KMS-11 (cell line): ENCODE data around the gene FAM222B.
"Not testable (repeated sequence)": the region's sequence is repeated elsewhere in the genome, so short reads cannot be mapped to it uniquely, and the experiment has no call there.

Experiments used
- H2AFZ ChIP-seq: fragments of 200-600 bp; sonication (generic); 2 replicates; pipeline ENCODE4 v1.6.1; 2016; ENCODE audit warnings: antibody characterized with exemption, mixed run types, low read depth
- H3K27ac ChIP-seq: fragments of 200-600 bp; sonication (generic); 2 replicates; pipeline ENCODE4 v1.6.1; 2016; ENCODE audit warnings: mild to moderate bottlenecking, mixed run types
- H3K27me3 ChIP-seq: fragments of 200-600 bp; sonication (generic); 2 replicates; pipeline ENCODE4 v1.6.1; 2017; ENCODE audit warnings: mild to moderate bottlenecking, low read depth, mixed run types, moderate library complexity; ENCODE audit not compliant: insufficient read depth
- H3K36me3 ChIP-seq: fragments of 200-600 bp; sonication (generic); 2 replicates; pipeline ENCODE4 v1.6.1; 2017; ENCODE audit warnings: mild to moderate bottlenecking, mixed run types; ENCODE audit not compliant: insufficient read depth
- H3K4me1 ChIP-seq: fragments of 200-600 bp; sonication (generic); 2 replicates; pipeline ENCODE4 v1.6.1; 2016; ENCODE audit warnings: mild to moderate bottlenecking, low read depth, mixed run types; ENCODE audit not compliant: poor library complexity, severe bottlenecking
- H3K4me2 ChIP-seq: fragments of 200-600 bp; sonication (generic); 2 replicates; pipeline ENCODE4 v1.7.0; 2016; ENCODE audit warnings: mild to moderate bottlenecking, mixed run types
- H3K4me3 ChIP-seq: fragments of 200-600 bp; sonication (generic); IDR thresholded peaks from 2 replicates; pipeline ENCODE4 v1.6.1; 2017; ENCODE audit warnings: low read depth, low read length, mixed read lengths; ENCODE audit not compliant: insufficient read depth
- H3K79me2 ChIP-seq: fragments of 200-600 bp; sonication (generic); 2 replicates; pipeline ENCODE4 v1.6.1; 2016; ENCODE audit warnings: low read depth, mixed run types; ENCODE audit not compliant: insufficient read depth
- H3K9ac ChIP-seq: fragments of 200-600 bp; sonication (generic); 2 replicates; pipeline ENCODE4 v1.6.1; 2016; ENCODE audit warnings: mild to moderate bottlenecking, mixed run types
- H4K20me1 ChIP-seq: fragments of 200-600 bp; sonication (generic); 2 replicates; pipeline ENCODE4 v1.6.1; 2016; ENCODE audit warnings: mild to moderate bottlenecking, mixed run types; ENCODE audit not compliant: insufficient read depth
- CTCF ChIP-seq: fragments of 200-600 bp; sonication (generic); conservative IDR thresholded peaks from 2 replicates; pipeline ENCODE4 v1.6.1; 2017; ENCODE audit warnings: low read depth, mild to moderate bottlenecking, antibody characterized with exemption, low read length, moderate library complexity, mixed read lengths

Gene FAM222B

DNA sequence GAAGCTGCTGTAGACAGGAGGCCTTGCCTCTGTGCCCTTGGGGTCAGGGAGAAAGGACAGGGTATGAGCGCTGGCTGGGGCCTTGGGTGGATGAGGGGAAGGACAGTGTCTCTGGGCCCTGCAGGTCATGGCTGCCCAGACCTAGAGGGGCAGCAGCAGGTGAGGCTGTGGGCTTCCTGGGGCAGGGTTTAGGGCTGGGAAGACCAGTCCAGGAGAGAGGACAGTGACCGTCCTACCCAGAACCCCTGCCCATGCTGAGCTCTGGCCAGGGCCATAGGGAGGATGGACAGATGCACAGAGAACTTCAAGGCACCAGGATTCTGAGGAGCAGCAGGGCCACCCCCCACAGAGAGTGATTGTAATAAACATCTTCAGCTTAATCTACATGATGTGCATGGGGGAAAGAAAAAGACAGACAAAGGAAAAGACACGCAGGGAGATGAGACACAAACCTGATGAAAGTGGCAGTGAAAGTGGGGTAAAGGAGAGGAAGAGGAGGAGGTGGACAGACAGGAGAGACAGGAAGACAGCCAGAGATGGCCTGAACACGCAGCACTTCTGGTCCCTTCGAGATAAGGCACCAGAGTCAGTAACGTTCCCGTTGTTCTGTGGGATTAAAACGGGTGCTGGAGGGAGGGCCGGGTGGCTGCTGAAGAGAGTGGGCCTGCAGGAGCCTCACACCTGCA lies 37.4 kb upstream of the FAM222B start:
- Histone ChIP-seq H3K9ac (no peak overlapping the region), H3K4me1 (no peaks in the 10 kb centered on the region), H3K4me3 (no peak overlapping the region), H3K27me3 (no peaks in the 10 kb centered on the region), H3K4me2 (no peak overlapping the region), H3K27ac (no peak overlapping the region), H3K36me3 (no peaks in the 10 kb centered on the region), H4K20me1 (no peaks in the 10 kb centered on the region), H2AFZ (no peak overlapping the region), H3K79me2 (no peaks in the 10 kb centered on the region)
- TF ChIP-seq CTCF, result no peak

GRCh38 chr17:28878981-28879380 lies 36.4 kb upstream of the FAM222B start:
- Histone ChIP-seq H3K79me2 (no peaks in the 10 kb centered on the region), H3K4me2 (no peak overlapping the region), H3K36me3 (no peaks in the 10 kb centered on the region), H3K4me3 (no peak overlapping the region), H2AFZ (no peak overlapping the region), H4K20me1 (no peaks in the 10 kb centered on the region), H3K27me3 (no peaks in the 10 kb centered on the region), H3K9ac (no peak overlapping the region), H3K27ac (no peak overlapping the region), H3K4me1 (no peaks in the 10 kb centered on the region)
- peak; percentile 30; the same call in 1 of the 2 replicates for TF ChIP-seq CTCF

GRCh38 chr17:28878158-28878910 lies 35.7 kb upstream of the FAM222B start:
- no peak overlapping the region for H3K27ac ChIP-seq
- H3K27me3 ChIP-seq, result no peaks in the 10 kb centered on the region
- H3K36me3 ChIP-seq, result no peaks in the 10 kb centered on the region
- H3K4me2 ChIP-seq, result no peak overlapping the region
- no peak overlapping the region for H3K4me3 ChIP-seq
- TF ChIP-seq CTCF, result no peak
- H3K9ac ChIP-seq, result no peak overlapping the region
- H2AFZ ChIP-seq, result no peak overlapping the region
- H4K20me1 ChIP-seq, result no peaks in the 10 kb centered on the region
- no peaks in the 10 kb centered on the region for H3K4me1 ChIP-seq
- H3K79me2 ChIP-seq, result no peaks in the 10 kb centered on the region

DNA sequence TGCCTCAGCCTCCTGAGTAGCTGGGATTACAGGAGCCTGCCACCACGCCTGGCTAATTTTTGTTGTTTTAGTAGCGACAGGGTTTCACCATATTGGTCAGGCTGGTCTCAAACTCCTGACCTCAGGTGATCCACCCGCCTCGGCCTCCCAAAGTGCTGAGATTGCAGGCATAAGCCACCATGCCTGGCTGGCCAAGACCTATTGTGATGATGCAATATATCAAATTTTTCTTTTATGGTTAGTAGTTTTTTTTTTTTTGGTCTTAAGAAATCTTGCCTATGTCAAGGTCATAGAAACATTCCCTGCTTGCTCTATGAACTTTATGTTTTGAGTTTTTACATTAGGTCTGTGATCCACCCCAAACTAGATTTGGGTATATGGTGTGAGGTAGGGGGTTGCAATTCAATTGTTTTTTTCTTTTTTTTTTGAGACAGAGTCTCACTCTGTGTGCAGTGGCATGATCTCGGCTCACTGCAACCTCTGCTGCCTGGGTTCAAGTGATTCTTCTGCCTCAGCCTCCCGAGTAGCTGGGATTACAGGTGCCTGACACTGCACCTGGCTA lies 34.6 kb upstream of the FAM222B start:
- not testable (repeated sequence) for H3K9ac ChIP-seq, H3K4me3 ChIP-seq, H4K20me1 ChIP-seq, H3K27ac ChIP-seq, H2AFZ ChIP-seq, H3K79me2 ChIP-seq, H3K4me2 ChIP-seq, H3K36me3 ChIP-seq, H3K4me1 ChIP-seq, H3K27me3 ChIP-seq
